GM23338 (cell line): ENCODE measurements around the gene ERC1.

Experiments used
- CTCF ChIP-seq, 2 experiments: fragments of 200-600 bp in 1 of 2; sonication (generic) in 1 of 2; conservative IDR thresholded peaks; 2 replicates each; pipeline versions ENCODE4 v1.5.1 to v1.6.1; 2016 to 2017; ENCODE audit warnings: antibody characterized with exemption in 2 of 2, low read depth in 2 of 2, mild to moderate bottlenecking in 2 of 2, moderate library complexity in 1 of 2
- EZH2 ChIP-seq: fragments of 200-600 bp; sonication (generic); IDR thresholded peaks from one replicate; pipeline ENCODE4 v1.8.0; 2017; ENCODE audit warnings: antibody characterized with exemption, mild to moderate bottlenecking, low read depth; ENCODE audit not compliant: unreplicated experiment
- EZH2phosphoT487 ChIP-seq: fragments of 200-600 bp; sonication (generic); IDR thresholded peaks from one replicate; pipeline ENCODE4 v1.8.1; 2018; ENCODE audit warnings: antibody characterized with exemption; ENCODE audit not compliant: unreplicated experiment
- JUNB ChIP-seq: IDR thresholded peaks from one replicate; pipeline ENCODE4 v1.6.1; 2016; ENCODE audit warnings: antibody characterized with exemption; ENCODE audit not compliant: unreplicated experiment
- NANOG ChIP-seq: IDR thresholded peaks from 2 replicates; pipeline ENCODE4 v1.6.1; 2016; ENCODE audit warnings: antibody characterized with exemption, borderline replicate concordance
- POLR2AphosphoS5 ChIP-seq: IDR thresholded peaks from 2 replicates; pipeline ENCODE4 v1.6.1; 2016; ENCODE audit warnings: antibody characterized with exemption, low read depth
- REST ChIP-seq: IDR thresholded peaks from one replicate; pipeline ENCODE4 v1.6.1; 2018; ENCODE audit warnings: antibody characterized with exemption; ENCODE audit not compliant: unreplicated experiment
- STAT1 ChIP-seq: IDR thresholded peaks from one replicate; pipeline ENCODE4 v1.6.1; 2016; ENCODE audit warnings: antibody characterized with exemption; ENCODE audit not compliant: unreplicated experiment
- ZNF114 ChIP-seq: fragments of 250-450 bp; sonication (Bioruptor Pico); IDR thresholded peaks from 2 replicates; pipeline ENCODE4 v1.5.0; 2020; ENCODE audit warnings: mild to moderate bottlenecking, moderate library complexity

GRCh38 chr12:1099158-1099557, 108.1 kb downstream of the ERC1 start:
- no peak for TF ChIP-seq REST
- no peak for TF ChIP-seq CTCF (conservative IDR thresholded peaks at IDR 0.05; ENCODE audit: low read depth in 2 of 2)
- no peak for TF ChIP-seq POLR2AphosphoS5
- TF ChIP-seq JUNB: no peak
- TF ChIP-seq STAT1: no peak
- TF ChIP-seq ZNF114: no peak
- no peak for TF ChIP-seq EZH2
- no peak for TF ChIP-seq EZH2phosphoT487
- TF ChIP-seq NANOG: no peak
